Measurements from ENCODE around the gene ACOT2. TPM values are rescaled to one million over a fixed set of nuclear protein-coding genes. Genes with fewer than 3 reads are reported as not detected.
"Not testable (repeated sequence)": the region's sequence is repeated elsewhere in the genome, so short reads cannot be mapped to it uniquely, and the experiment has no call there.

The ACOT2 gene
- total RNA-seq, 2 experiments from 2014 or later = 4.9 to 6.3 TPM

DNA sequence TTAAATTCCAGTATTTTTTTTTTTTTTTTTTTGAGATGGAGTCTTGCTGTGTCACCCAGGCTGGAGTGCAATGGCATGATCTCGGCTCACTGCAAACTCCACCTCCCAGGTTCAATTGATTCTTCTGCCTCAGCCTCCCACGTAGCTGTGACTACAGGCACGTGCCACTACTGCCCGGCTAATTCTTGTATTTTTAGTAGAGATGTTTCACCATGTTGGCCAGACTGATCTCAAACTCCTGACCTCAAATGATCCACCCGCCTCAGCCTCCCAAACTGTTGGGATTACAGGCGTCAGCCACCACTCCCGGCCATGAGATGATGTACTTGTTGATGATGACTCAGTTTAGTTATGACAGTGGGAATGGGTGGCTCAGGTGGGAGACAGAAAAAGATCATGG, 5.2 kb downstream of the ACOT2 start:
- ATAC-seq; intact Hi-C loops (cut with micrococcal nuclease); DNase-seq; CTCF ChIA-PET; POLR2A ChIA-PET; H3K27me3 Mint-ChIP-seq; H3K4me3 Mint-ChIP-seq; H3K9me3 Mint-ChIP-seq; H3K27ac Mint-ChIP-seq: not testable (repeated sequence)
- peaks cover 13% of the 10 kb centered on the region for H3K36me3 Mint-ChIP-seq (ENCODE audit: low read depth)
- H3K4me1 Mint-ChIP-seq (ENCODE audit: low read depth) = peaks cover 11% of the 10 kb centered on the region

DNA sequence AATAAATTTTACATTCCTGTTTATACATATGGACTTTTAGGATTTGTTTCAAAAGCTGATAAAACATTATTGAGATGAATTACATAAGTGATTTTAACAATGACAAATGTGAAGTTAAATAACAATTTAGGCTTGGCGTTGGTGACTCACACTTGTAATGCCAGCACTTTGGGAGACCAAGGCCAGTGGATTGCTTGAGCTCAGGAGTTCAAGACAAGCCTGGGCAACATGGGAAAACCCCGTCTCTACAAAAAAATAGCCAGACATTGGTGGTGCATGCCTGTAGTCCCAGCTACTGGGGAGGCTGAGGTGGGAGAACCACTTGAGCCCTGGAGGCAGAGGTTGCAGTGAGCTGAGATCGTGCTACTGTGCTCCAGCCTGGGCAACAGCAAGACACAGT, 7.4 kb downstream of the ACOT2 start:
- ChIA-PET POLR2A (no interaction called here), CTCF (interaction anchor here (1.1 kb wide), 1 partner anchor 9 kb away, joined by 3 read pairs; no protein-coding TSS in a partner anchor)
- Mint-ChIP-seq H3K27ac (no peak overlapping the region), H3K4me1 (ENCODE audit: low read depth) (no peaks in the 10 kb centered on the region), H3K36me3 (ENCODE audit: low read depth) (peaks cover 13% of the 10 kb centered on the region), H3K9me3 (no peaks in the 10 kb centered on the region), H3K27me3 (no peaks in the 10 kb centered on the region), H3K4me3 (no peak overlapping the region)
- TF ChIP-seq, protein P1, sequence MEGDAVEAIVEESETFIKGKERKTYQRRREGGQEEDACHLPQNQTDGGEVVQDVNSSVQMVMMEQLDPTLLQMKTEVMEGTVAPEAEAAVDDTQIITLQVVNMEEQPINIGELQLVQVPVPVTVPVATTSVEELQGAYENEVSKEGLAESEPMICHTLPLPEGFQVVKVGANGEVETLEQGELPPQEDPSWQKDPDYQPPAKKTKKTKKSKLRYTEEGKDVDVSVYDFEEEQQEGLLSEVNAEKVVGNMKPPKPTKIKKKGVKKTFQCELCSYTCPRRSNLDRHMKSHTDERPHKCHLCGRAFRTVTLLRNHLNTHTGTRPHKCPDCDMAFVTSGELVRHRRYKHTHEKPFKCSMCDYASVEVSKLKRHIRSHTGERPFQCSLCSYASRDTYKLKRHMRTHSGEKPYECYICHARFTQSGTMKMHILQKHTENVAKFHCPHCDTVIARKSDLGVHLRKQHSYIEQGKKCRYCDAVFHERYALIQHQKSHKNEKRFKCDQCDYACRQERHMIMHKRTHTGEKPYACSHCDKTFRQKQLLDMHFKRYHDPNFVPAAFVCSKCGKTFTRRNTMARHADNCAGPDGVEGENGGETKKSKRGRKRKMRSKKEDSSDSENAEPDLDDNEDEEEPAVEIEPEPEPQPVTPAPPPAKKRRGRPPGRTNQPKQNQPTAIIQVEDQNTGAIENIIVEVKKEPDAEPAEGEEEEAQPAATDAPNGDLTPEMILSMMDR (IDR thresholded peaks at IDR 0.05) = no peak
- no peak for DNase-seq
- no peak for ATAC-seq
- intact Hi-C loops (cut with micrococcal nuclease) = no loop called here

DNA sequence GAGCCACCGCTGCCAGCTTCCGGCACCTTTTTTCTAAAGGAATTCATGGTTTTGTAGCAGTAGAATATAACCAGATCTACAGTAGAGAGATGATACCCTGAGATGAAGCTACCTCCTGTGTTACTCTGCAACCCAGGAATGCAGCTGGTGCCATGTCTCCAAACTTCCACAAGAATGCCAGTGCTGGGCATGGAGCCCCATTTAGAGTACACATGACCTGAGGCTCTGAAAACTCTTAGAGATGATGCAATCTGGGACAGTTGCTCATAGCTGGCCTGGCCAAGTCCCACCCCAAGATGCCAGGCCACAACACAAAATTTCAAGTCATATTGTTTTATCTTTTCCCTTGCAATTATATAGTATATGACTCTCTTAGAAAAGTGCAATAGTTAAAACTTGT, 8.2 kb downstream of the ACOT2 start:
- CTCF ChIA-PET, ATAC-seq: not testable (repeated sequence)

DNA sequence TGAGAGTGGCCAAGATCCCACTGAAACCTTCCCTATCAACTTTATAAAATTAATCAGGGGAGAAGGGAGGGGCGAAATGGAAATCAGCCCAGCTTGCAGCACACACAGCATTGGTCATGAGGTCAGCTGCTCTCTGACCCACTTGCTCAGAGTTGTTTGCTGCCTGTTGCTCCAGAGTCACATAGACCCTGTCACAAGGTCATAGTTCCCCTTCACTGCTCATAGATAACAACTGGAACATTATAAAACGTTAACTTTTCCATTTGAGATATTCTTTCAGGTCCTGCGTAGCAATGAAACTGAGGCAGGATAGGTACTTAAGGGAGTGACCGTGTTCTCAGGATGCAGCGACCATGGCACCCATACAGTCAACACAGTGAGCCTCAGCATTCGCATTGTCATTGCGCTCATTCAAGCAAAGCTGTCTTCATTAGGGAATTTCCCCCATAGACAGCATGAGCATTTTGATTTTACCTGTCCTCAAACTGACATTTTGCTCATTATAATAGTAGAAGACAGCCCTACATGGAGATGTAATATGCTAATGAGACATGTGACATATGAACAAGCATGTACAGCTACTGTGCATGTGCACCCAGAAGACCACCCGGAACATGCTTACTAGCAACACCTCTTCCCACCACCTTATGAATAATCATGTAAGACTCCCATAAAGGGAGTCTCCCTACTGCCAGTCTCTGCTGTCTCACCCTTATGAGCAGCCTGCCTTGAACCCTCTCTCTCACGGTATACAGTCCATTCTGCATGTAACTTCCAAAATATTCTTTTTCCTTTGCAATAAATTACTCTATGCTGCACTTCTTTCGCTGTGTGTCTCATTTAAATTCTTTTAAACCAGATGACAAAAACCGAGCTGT, 13.3 kb downstream of the ACOT2 start:
- intact Hi-C loops (cut with micrococcal nuclease); H3K9me3 Mint-ChIP-seq; H3K36me3 Mint-ChIP-seq (ENCODE audit: low read depth); H3K27ac Mint-ChIP-seq; ATAC-seq; H3K4me3 Mint-ChIP-seq; POLR2A ChIA-PET; H3K27me3 Mint-ChIP-seq; DNase-seq; H3K4me1 Mint-ChIP-seq (ENCODE audit: low read depth): not testable (repeated sequence)
- CTCF ChIA-PET = interaction anchor here (1.1 kb wide), 1 partner anchor 74 kb away, joined by 4 read pairs; no protein-coding TSS in a partner anchor

More for the DNA sequence above, 8.2 kb downstream of the ACOT2 start:
- DNase-seq; POLR2A ChIA-PET; H3K4me1 Mint-ChIP-seq (ENCODE audit: low read depth); H3K27ac Mint-ChIP-seq; H3K27me3 Mint-ChIP-seq; H3K4me3 Mint-ChIP-seq; intact Hi-C loops (cut with micrococcal nuclease); H3K9me3 Mint-ChIP-seq: not testable (repeated sequence)
- peaks cover 13% of the 10 kb centered on the region for H3K36me3 Mint-ChIP-seq (ENCODE audit: low read depth)

DNA sequence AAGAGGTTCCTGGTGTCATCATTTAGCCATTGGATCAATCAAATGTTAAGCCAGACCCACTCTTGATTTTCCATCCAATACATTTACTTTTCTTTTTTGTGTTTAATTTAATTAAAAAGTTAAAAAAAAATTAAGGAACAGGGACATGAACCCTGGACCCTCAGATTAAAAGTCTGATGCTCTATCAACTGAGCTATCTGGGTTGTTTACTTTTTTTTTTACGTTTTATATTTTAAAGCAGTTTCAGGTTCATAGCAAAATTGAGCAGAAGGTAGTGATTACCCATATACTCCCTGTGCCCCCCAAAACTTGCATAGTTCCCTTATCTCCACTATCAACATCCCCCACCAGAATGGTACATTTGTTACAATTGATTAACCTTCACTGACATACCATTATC, 19.7 kb downstream of the ACOT2 start:
- POLR2A ChIA-PET = interaction anchor here (1.2 to 1.8 kb wide), 2 partner anchors 11 to 96 kb away, joined by 3 to 6 read pairs; no protein-coding TSS in a partner anchor
- no peak for ATAC-seq
- TF ChIP-seq, protein P1 (IDR thresholded peaks at IDR 0.05) = no peak
- no peak for DNase-seq
- CTCF ChIA-PET = interaction anchor here (1.0 to 2.0 kb wide), 2 partner anchors 45 to 80 kb away, joined by 4 to 9 read pairs; no protein-coding TSS in a partner anchor
- intact Hi-C loops (cut with micrococcal nuclease) = no loop called here
- H3K36me3 Mint-ChIP-seq (ENCODE audit: low read depth) = no peaks in the 10 kb centered on the region
- no peaks in the 10 kb centered on the region for H3K27me3 Mint-ChIP-seq
- peaks cover 4% of the 10 kb centered on the region for H3K4me1 Mint-ChIP-seq (ENCODE audit: low read depth)
- H3K9me3 Mint-ChIP-seq = no peaks in the 10 kb centered on the region
- H3K27ac Mint-ChIP-seq = no peak overlapping the region
- no peak overlapping the region for H3K4me3 Mint-ChIP-seq

DNA sequence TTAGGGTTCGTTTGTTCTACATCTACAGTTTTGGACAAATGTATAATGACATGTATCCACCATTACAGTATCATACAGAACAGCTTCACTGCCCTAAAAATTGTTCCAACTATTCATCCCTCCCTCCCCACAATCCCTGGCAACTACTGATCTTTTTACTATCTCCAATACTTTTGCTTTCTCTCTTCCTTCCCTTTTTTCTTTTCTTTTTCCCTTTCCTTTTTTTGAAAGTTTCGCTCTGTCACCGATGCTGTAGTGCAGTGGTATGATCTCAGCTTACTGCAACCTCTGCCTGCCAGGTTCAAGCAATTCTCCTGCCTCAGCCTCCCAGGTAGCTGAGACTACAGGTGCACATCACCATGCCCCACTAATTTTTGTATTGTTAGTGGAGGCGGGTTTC, 20.1 kb downstream of the ACOT2 start:
- Mint-ChIP-seq H3K4me3 (no peak overlapping the region), H3K4me1 (ENCODE audit: low read depth) (peaks cover 4% of the 10 kb centered on the region), H3K9me3 (no peaks in the 10 kb centered on the region), H3K27ac (no peak overlapping the region), H3K36me3 (ENCODE audit: low read depth) (no peaks in the 10 kb centered on the region), H3K27me3 (no peaks in the 10 kb centered on the region)
- intact Hi-C loops (cut with micrococcal nuclease) = no loop called here
- TF ChIP-seq, protein P1 (IDR thresholded peaks at IDR 0.05) = no peak
- DNase-seq (no peak), ATAC-seq (no peak)
- ChIA-PET POLR2A (interaction anchor here (0.9 to 1.8 kb wide), 4 partner anchors 10 to 96 kb away, joined by 3 to 6 read pairs (median 3); no protein-coding TSS in a partner anchor), CTCF (interaction anchor here (1.0 to 2.0 kb wide), 3 partner anchors 10 to 81 kb away, joined by 4 to 9 read pairs (median 6); no protein-coding TSS in a partner anchor)

DNA sequence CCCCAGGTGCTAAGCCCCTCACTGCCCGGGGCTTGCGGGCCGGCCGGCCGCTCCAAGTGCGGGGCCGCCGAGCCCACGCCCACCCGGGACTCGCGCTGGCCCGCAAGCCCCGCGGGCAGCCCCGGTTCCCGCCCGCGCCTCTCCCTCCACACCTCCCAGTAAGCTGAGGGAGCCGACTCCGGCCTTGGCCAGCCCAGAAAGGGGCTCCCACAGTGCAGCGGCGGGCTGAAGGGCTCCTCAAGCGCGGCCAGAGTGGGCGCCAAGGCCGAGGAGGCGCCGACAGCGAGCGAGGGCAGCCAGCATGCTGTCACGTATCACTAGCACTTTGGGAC, 21.6 kb downstream of the ACOT2 start:
- H3K4me1 Mint-ChIP-seq (ENCODE audit: low read depth); ATAC-seq; H3K27ac Mint-ChIP-seq; H3K9me3 Mint-ChIP-seq; H3K27me3 Mint-ChIP-seq; DNase-seq; H3K4me3 Mint-ChIP-seq; H3K36me3 Mint-ChIP-seq (ENCODE audit: low read depth); intact Hi-C loops (cut with micrococcal nuclease): not testable (repeated sequence)
- ChIA-PET CTCF (interaction anchor here (1.8 to 2.0 kb wide), 2 partner anchors 9 to 43 kb away, joined by 6 to 9 read pairs; no protein-coding TSS in a partner anchor), POLR2A (interaction anchor here (1.8 kb wide), 1 partner anchor 9 kb away, joined by 6 read pairs; no protein-coding TSS in a partner anchor)

Data from activated CD8-positive, alpha-beta T cell treated with anti-CD3 and anti-CD28 coated beads for 36 hours (primary cell).